Measurements from ENCODE around the gene PRR5L. TPM values are rescaled to one million over a fixed set of nuclear protein-coding genes. Genes with fewer than 3 reads are reported as not detected.
A peak's percentile ranks its signal among the peaks of the same experiment; 100 is the strongest.

The PRR5L gene
- total RNA-seq, 2 donors from 2014 or later = 172 to 264 TPM

DNA sequence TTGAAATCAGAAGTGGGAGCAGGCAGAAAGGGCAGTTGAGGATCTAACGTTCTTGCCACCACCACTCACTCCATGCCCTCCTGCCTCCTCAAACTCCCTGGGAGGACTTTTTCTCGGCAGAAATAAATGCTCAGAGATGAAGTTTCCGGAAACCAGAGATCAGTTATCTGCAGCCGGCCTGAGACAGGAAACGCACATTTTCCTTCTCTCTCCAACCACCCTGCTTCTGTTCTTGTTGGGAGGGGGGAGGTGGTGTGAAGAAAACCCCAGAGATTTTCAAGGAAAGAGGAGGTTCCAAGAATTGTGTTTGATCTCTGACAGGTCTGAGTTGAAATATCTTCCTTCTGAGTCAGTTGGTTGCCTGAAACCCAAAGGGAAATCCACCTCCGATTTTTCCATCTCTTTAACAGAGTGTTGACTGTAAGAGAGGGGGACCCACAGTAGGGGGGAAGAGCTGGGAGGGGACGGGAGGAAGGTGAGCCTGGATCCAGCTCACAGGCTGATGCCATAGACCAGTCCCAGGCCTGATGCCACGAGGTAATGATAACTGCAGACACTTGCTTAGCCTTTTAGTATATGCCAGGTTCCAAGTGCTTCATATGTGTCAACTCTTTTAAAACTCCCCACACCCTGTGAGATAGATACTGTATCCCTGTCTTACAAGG lies 113.2 kb downstream of the PRR5L start:
- intact Hi-C loops (cut with DNase I, micrococcal nuclease) = no loop called here
- DNase-seq (no peak), ATAC-seq (peak; percentile 20)

DNA sequence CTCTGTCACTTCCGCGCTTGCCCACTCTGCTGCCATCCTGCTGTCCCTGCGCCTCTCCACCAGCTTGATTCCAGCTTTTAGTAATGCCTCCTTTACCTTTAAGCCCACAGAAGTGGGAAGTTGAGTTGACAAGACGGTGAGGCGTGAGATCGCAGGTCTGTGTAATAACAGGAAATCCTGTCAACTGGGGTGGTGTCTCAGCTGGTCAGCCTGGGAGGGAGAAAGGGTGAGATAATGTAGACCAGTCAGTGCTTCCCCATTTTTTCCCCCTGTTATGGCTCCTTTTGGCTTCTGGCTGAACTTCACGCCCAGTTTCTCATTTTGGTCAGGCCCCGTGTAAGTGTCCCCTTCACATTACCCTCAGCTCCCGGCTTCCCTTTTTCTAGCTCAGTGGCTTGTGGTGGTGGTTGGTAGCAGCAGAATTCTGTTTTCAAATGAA lies 115.1 kb downstream of the PRR5L start:
- intact Hi-C loops (cut with DNase I, micrococcal nuclease) = no loop called here
- DNase-seq (no peak), ATAC-seq (peak; percentile 35)

DNA sequence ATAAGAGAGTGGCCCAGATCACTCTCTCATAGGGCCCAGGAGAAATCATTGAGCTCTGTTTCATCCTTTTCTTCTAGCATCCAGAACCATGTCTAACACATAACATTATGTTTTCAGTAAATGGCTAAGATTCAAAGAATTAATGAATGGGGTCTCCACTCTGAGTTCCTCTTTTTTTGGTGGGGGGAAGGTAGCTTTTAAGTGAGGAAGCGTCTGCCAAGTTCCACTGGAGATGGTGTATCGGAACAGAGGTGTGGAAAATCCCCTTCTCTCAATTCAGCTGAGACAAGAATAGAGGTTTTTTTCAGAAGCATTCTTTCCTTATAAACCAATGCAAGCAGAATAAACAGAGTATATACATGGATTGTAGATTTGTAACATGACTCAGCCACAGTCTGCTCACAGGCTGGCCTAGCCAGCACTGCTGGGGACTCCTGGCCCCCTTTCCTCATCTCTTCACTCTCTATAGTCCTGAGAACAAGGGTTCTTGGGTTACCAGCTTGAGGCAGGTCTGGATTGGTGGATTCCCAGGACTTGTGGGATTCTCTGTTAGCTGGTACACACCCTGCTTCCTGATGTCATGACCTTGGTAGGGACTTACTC lies 116.8 kb downstream of the PRR5L start:
- no peak for DNase-seq
- intact Hi-C loops (cut with DNase I, micrococcal nuclease) = no loop called here
- no peak for ATAC-seq

DNA sequence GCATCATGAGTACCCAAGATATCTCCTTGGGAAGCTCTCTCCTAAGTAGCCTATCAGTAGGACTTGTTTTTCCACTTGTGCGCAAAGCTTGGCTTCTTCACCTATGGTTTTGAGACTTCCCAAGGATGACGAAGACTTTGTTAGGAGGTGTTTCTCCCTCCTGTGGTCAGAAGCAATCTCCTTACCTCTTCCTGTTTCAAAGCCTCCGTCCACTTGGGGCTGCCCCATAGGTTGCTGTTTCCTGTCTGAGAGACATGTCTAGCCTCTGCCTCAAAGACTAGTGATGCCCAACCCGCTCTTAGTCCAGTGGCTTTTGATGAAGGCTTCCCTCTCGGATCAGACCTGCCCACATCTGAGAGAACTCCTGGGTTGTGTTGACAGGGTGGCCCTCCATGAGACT lies 121.1 kb downstream of the PRR5L start:
- DNase-seq (no peak), ATAC-seq (no peak)
- intact Hi-C loops (cut with DNase I, micrococcal nuclease) = no loop called here

DNA sequence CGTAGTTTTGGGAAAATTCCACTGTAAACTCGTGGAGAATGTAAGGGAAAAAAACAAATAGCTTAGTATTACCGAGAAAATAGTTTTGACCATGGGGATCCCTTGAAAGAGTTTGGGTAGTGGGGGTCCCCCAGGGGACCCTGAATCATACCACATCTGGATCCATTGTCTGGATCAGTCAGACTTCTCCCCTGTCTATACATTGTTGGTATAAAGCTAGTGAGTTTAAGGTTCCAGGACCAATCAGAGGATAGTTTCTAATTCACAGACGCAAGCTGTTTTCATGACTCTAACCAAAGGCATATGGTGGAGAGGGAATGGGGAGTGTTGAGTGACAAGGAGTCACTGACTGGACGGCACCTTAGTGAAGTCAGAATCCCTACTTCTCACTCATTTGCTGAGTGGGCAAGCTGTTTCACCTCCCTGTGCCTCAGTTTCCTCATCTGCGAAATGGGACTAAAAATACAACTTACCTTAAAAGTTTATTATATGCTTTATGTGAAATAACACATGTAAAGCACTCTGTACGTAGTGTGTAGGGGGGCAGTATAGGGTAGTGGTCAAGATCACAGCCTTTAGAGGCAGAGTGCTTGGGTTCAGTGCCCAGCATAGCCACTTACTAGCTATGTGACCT lies 123.8 kb downstream of the PRR5L start:
- no peak for ATAC-seq
- intact Hi-C loops (cut with DNase I, micrococcal nuclease) = no loop called here
- DNase-seq = no peak

DNA sequence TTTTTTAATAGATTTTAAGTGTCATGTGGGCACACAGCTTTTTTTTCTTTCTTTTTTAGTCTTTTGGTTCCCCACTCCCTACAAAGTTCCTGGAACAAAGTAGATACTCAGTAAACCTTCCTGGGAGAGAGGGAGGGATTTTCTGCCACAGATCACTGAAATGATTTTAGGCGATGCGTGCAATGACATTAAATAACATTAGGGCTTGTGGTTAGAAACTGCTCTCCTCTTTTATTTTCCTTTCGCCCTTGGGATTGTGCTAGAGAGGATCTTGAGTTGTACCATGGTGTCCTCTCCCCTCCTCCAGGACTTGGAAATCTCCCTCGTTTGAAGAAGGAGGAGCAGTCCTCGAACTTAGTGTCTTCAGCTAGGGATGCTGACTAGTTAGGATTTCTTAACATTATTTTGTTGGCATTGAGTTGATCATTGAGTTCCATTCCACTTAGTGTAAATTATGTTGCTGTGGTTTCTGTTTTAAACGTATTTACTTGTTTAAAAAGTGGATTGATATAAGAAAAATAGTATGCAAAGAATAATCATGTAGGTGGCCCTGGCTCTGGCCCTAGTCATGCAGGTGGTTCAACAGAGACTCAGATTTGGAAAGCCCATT lies 125.6 kb downstream of the PRR5L start:
- DNase-seq (no peak), ATAC-seq (no peak)
- intact Hi-C loops (cut with DNase I, micrococcal nuclease) = no loop called here

DNA sequence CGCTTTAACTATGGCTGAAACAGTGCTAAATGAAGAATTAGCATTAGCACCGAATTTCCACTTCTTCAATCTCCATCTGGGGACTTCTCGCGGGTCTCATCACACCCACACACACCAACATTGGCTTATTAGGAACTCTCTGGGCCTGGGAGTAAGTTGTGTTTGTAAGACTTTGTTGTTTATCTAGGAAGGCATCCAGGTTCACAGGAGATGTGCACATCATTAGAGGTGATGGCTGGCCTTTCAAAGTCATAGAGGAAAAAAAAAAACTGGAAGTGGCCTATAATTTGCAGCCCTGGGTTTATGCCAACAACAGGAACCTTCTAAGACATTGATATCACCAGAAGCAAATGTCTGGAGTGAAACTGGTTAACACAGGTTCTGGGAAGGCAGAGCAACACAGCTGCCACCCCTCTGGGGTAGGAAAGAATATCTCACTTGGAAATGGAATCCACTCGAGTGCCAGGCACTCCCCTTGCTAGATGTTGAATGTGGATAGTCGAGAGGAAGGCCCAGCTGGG lies 129.5 kb downstream of the PRR5L start:
- DNase-seq = no peak
- no peak for ATAC-seq
- intact Hi-C loops (cut with DNase I, micrococcal nuclease) = no loop called here

DNA sequence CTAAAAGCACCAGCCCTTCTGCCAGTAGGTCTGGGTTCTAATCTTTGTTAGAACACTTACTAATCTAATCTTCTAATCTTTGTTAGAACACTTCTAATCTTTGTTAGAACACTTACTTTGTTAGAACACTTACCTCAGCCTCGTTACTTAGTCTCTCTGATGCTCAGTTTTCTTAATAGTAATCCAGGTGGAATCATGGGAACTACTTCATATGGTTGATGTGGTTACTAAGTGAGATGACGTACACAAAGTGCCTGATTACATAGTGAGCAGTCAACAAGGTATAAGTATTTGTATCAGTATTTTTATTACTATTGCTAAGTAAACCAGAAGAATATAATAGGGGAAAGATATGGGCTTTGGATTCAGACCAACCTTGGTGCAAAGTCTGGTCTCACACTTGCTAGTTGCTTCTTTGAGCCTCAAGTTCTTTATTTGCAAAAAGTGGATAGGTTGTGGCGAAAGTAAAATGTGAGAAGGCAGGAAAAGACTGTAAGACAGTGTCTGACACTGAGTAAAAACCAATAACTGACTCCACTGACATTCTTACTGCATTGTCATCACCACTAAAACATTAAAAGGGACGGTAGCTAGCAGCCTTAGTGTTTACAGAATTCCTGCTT lies 130.2 kb downstream of the PRR5L start:
- intact Hi-C loops (cut with DNase I, micrococcal nuclease) = no loop called here
- DNase-seq = no peak
- ATAC-seq = peak; percentile 19

DNA sequence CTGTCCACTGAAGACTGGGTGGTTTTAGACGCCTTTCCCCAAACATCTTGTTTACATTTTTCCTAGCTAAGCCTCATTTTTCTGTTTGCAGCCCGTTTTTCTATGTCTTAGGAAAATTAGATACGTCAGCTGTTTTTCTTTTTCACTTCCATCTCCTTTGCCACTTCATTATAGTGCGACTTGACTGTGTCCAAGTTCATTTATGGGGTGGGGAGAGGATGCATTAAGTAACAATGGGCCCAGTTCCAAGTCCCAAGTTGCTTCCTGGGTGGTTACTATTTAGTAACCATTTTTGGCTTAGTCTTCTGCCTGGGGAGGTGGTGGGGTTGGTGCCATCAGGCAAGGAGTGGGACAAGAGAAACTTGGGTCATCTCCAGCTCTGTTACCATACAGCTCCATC lies 131.0 kb downstream of the PRR5L start:
- DNase-seq (no peak), ATAC-seq (no peak)
- intact Hi-C loops (cut with DNase I, micrococcal nuclease) = no loop called here

DNA sequence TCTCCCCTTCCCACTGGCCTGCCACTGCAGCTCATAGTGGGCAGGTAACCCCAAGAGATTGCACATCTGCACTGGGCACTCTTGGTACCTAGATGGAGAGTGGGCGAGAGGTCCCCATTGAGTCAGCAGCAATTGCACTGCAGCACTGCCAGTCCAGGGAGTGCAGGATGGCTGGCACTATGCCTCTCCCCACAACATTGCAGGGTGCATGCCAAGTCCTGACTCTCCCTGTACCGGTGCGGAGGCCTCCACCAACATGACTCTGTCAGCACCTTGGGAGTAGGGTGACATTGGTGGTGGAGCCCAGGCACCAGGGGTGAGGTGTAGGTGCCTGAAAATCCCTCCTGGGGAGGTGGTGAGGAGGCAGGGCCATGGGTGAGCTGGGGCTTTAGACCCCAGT lies 131.8 kb downstream of the PRR5L start:
- DNase-seq (no peak), ATAC-seq (no peak)
- intact Hi-C loops (cut with DNase I, micrococcal nuclease) = no loop called here

DNA sequence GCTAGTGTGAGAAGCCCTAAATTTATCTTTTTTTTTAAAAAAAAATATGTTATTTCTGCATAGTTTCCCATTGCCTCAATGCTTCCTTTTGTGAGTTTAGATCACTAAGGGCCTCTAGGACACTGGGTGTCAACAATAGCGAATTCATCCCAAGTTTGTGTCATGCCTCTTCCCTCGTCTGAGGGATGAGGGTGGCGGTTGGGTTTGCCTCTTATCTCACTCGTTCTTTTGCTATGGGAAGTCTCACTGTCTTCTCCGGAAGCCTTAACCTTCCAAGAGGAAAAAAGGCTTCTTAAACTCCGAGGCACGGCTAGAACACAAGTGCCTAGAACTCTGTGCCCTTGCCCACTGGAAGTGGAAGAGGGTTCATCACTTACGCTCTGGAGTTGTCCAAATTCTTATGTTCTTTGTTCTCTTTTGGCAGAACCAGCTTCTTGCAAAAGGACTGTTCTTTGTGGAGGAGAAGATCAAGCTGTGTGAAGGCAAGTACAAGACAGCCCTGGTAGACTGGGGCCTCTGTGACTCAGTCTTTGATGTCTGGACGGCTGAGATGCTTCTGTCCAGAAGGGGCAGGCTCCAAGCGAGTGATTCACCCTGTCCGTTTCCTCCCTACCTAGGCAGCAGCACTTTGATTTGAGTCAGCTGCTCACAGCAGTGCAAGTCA lies 135.5 kb downstream of the PRR5L start:
- intact Hi-C loops (cut with DNase I, micrococcal nuclease) = no loop called here
- ATAC-seq (peak; percentile 63), DNase-seq (peak in 1 of 2 donors; percentile 60)

DNA sequence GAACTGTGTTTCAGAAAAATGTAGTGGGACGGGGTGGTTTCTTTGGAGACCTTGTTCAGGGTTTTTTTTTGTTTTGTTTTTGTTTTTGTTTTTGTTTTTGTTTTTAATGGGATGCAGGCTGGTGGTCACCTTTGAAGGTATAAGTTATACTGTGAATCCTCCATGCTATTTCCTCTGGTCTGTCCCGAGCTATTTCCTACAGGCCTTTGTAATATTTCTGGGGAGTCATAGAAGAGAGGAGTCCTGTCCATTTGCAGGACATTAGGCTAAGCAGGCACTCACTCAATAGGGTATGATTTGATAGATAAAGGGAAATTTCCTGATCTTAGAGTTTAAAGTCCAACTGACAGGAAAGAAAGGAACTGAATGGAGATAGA lies 136.0 kb downstream of the PRR5L start:
- ATAC-seq = no peak
- no peak for DNase-seq
- intact Hi-C loops (cut with DNase I, micrococcal nuclease) = no loop called here

DNA sequence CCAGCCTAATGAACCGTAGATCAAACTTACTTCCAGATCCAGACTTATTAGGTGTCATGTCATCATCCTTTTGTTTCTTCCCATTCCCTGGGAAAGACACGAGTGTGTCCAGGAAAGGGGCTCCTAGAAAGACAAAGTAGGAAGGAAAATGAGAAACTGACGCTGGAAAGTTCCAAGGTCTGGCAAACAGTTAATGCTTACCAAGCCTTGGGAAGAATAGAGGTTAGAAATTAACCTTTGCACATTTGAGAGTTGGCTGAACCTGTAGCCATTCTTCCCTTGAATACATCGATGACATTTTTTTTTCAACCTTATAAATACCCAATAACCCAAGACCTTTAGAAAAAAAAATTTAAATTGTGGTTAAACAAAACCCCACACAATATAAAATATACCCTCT lies 136.7 kb downstream of the PRR5L start:
- intact Hi-C loops (cut with DNase I, micrococcal nuclease) = no loop called here
- DNase-seq (no peak), ATAC-seq (no peak)

DNA sequence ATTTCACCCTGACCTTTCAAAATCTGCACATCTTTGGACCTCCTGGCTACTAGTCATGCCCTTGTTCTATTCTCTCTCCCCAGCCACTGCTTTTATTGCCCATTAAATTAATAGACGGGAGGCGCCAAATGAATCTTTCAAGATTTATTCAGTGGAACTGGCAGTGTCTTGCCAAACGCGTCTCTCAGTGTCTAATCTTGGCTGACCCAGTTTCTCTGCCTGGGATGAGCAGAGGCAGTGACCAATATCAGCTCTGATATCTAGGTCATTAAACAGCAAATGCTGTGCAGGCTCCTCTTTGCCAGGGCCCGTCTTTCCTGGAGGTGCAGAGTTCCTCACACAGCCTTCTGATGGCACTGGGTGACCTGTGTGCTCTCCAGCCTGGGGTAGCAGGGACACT lies 140.0 kb downstream of the PRR5L start:
- intact Hi-C loops (cut with DNase I, micrococcal nuclease) = no loop called here
- no peak for ATAC-seq

DNA sequence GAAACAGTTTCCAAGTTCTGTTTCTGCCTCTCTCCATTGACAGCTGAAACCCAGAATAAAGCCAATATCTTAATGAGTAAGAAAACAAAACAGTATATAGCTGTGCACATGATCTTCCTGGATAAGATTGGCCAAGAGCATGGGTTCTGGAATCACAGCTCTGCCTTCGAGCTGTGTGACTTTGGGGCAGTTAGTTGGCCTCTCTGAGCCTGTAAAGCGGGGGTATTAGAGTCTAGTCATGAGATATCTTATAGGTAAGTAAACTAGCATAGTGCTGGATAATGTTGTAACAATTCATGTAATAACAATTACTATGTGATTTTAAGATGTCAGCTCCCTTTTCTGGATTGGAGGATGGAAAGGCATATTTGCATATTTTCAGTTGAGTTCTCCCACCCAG lies 140.5 kb downstream of the PRR5L start:
- intact Hi-C loops (cut with DNase I, micrococcal nuclease) = no loop called here
- DNase-seq = no peak
- ATAC-seq = no peak

More for the DNA sequence above, 140.0 kb downstream of the PRR5L start:
- DNase-seq = no peak

DNA sequence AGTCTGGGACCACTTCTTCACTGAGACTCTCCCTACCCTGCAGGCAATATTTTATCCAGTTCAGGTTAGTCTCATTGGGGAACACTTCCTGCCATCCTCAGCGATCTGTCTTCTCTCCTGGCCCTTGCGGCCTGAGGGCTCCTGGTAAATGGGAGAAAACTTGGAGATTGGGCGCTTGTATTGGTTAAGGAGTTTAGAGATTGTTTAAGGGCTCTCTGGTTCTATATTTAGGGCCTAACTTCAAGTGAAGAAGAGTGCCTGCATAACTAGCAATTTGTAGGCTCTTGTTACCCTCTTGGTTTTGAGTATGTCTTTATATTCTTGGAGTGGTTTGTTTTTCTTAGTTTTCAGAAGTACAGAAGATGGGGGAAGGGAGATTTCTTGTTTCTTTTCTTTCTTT lies 141.3 kb downstream of the PRR5L start:
- intact Hi-C loops (cut with DNase I, micrococcal nuclease) = no loop called here
- ATAC-seq (no peak), DNase-seq (no peak)

DNA sequence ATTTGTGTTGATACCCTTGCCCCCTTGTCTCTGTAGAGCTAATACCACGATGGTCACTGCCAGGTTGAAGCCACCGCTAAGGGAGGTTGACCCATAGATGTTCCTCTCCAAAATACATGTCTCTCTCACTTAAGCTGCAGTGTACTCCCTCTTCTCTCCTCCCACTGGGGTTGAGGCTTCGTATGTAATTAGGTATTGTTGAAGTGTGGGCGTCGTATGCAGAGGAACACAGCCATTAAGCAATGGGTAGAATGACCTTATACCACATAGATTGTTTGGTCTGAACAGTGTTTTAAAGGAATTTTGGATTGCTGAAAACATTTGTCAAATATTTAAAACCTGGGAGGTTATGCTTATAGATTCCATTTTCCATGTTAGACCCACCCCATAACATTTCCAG lies 142.0 kb downstream of the PRR5L start:
- DNase-seq (no peak), ATAC-seq (no peak)
- intact Hi-C loops (cut with DNase I, micrococcal nuclease) = no loop called here

DNA sequence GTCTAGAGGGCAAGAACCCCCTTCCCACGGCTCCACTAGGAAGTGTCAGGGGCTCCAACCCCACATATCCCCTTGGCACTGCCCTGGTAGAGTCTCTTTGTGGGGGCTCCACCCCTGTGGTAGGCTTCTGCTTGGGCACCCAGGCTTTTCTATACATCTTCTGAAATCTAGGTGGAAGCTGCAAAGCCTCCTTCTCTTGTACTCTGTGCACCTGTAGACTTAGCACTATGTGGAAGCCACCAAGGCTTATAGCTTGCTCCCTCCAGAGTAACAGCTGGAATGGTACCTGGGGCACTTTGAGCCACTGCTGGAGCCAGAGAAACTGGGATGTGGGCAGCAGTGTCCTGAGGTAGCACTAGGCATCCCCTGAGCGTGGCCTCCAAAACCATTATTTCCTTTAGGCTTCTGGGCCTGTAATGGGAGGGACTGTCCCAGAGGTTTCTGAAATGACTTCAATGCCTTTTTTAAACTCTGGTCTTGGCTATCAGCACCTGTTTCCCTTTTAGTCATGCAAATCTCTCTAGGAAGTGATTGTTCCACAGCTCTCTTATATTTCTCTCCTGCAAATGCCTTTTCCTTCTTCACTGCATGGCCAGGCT lies 145.6 kb downstream of the PRR5L start:
- ATAC-seq (no peak), DNase-seq (no peak)
- intact Hi-C loops (cut with DNase I, micrococcal nuclease) = no loop called here

DNA sequence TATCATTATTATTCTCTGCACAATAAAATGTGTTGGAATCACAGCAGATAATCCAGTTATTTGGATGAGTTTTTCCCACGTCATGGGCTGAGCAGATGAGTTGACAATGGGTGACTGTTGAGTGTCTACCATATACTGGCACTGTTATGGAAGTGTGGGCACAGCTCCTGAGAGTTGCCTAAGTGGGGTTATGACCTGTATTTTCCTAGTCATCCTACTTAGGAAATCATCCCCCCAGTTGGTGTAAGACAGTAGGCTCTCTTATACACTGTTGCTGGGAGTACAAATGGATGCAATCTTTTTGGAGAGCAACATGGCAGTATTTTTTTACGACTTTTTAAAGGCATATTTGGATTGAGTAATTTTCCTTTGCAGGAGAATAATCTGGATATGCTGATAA lies 147.6 kb downstream of the PRR5L start:
- intact Hi-C loops (cut with DNase I, micrococcal nuclease) = no loop called here
- no peak for DNase-seq

More for the DNA sequence above, 147.6 kb downstream of the PRR5L start:
- no peak for ATAC-seq
